Endothelial cell of umbilical vein (primary cell): ENCODE data around the gene CH25H. TPM values are rescaled to one million over a fixed set of nuclear protein-coding genes. Genes with fewer than 3 reads are reported as not detected.

Experiments used
- BruUV-seq: library from RNA; stranded (reverse); fragments of 400-500 nt; replicated peaks from 2 replicates; lab custom pipeline; 2021; lab: Mats Ljungman, UMichigan
- CTCF ChIA-PET: fragments of 300-600, 350-600 bp; sonication (Branson Sonifier 250); formaldehyde crosslinking; loops from one replicate; lab custom pipeline; 2021; ENCODE audit warnings: antibody characterized with exemption, inconsistent platforms; lab: Charles Lee
- POLR2A ChIA-PET: fragments of 300-600, 350-600 bp; sonication (Branson Sonifier 250); formaldehyde crosslinking; loops from one replicate; lab custom pipeline; 2021; ENCODE audit warnings: antibody characterized with exemption, inconsistent platforms; lab: Charles Lee
- DNase-seq: peaks from one replicate; pipeline ENCODE4 v3.0.0-alpha.2; 2011; ENCODE audit warnings: low read depth, low spot score
- FAIRE-seq: peaks from 2 replicates; lab custom pipeline; 2011; peaks lifted over from hg19 to GRCh38; lab: Jason Lieb, UNC
- H2AFZ ChIP-seq: 2 replicates; pipeline ENCODE4 v1.6.0; 2012; ENCODE audit warnings: low read depth, low read length, control low read depth, inconsistent platforms
- H3K27ac ChIP-seq: 2 replicates; pipeline ENCODE4 v1.5.1; 2011; ENCODE audit warnings: low read depth, mild to moderate bottlenecking, control low read depth, low read length, moderate library complexity; ENCODE audit not compliant: insufficient read depth
- H3K27me3 ChIP-seq, 2 experiments: 2 replicates each; pipeline versions ENCODE4 v1.6.0 to v1.6.1; 2011; ENCODE audit warnings: low read length in 2 of 2, mixed read lengths in 1 of 2; ENCODE audit not compliant: control insufficient read depth in 2 of 2, insufficient read depth in 2 of 2
- H3K36me3 ChIP-seq, 2 experiments: 2 replicates in 1 of 2; 3 replicates in 1 of 2; pipeline ENCODE4 v1.5.1; 2011; ENCODE audit warnings: low read length in 2 of 2, mild to moderate bottlenecking in 1 of 2, moderate library complexity in 1 of 2; ENCODE audit not compliant: control insufficient read depth in 2 of 2, insufficient read depth in 2 of 2; ENCODE audit errors: extremely low read depth in 1 of 2
- H3K4me1 ChIP-seq: 3 replicates; pipeline ENCODE4 v1.5.1; 2011; ENCODE audit warnings: mild to moderate bottlenecking, low read length; ENCODE audit not compliant: control insufficient read depth, insufficient read depth; ENCODE audit errors: extremely low read depth
- H3K4me2 ChIP-seq: 2 replicates; pipeline ENCODE4 v1.6.1; 2011; ENCODE audit warnings: low read length, control low read depth, mixed read lengths; ENCODE audit not compliant: insufficient read depth
- H3K4me3 ChIP-seq, 3 experiments: fragments of 200-600 bp in 1 of 3; sonication (generic), shearing (Covaris generic) in 1 of 3; replicated peaks in 1 of 3; 2 replicates each; pipeline ENCODE4 v1.5.1; 2011 to 2016; ENCODE audit warnings: control low read depth in 3 of 3, low read length in 3 of 3, mild to moderate bottlenecking in 2 of 3, inconsistent platforms in 1 of 3, low read depth in 1 of 3, moderate library complexity in 1 of 3; ENCODE audit not compliant: insufficient read depth in 1 of 3
- H3K79me2 ChIP-seq: 2 replicates; pipeline ENCODE4 v1.6.0; 2012; ENCODE audit warnings: low read length, inconsistent platforms; ENCODE audit not compliant: control insufficient read depth, insufficient read depth
- H3K9ac ChIP-seq: replicated peaks from 2 replicates; pipeline ENCODE3; 2011; ENCODE audit warnings: low read length, control low read depth; ENCODE audit not compliant: insufficient read depth; ENCODE audit errors: extremely low read depth
- H3K9me1 ChIP-seq: replicated peaks from 3 replicates; pipeline ENCODE4 v1.6.0; 2011; ENCODE audit warnings: mild to moderate bottlenecking, low read length; ENCODE audit not compliant: control insufficient read depth, insufficient read depth; ENCODE audit errors: extremely low read depth
- H3K9me3 ChIP-seq: replicated peaks from 2 replicates; pipeline ENCODE4 v1.5.1; 2012; ENCODE audit warnings: low read length, inconsistent platforms; ENCODE audit not compliant: control insufficient read depth, insufficient read depth
- H4K20me1 ChIP-seq: replicated peaks from 2 replicates; pipeline ENCODE3; 2011; ENCODE audit warnings: mild to moderate bottlenecking, low read length; ENCODE audit not compliant: control insufficient read depth, insufficient read depth; ENCODE audit errors: extremely low read depth
- EZH2 ChIP-seq: IDR thresholded peaks from 2 replicates; pipeline ENCODE4 v1.6.1; 2012; ENCODE audit warnings: borderline replicate concordance, low read depth, mild to moderate bottlenecking, moderate library complexity, low read length, inconsistent platforms; ENCODE audit not compliant: severe bottlenecking
- FOS ChIP-seq: IDR thresholded peaks from 2 replicates; pipeline ENCODE4 v1.6.1; 2011; ENCODE audit warnings: mild to moderate bottlenecking, low read length, moderate library complexity, borderline replicate concordance; ENCODE audit not compliant: insufficient read depth
- GATA2 ChIP-seq: IDR thresholded peaks from 2 replicates; pipeline ENCODE4 v1.7.0; 2011; ENCODE audit warnings: low read depth, mild to moderate bottlenecking, moderate library complexity, mixed read lengths, low read length; ENCODE audit not compliant: insufficient read length, insufficient read depth
- JUN ChIP-seq: IDR thresholded peaks from 2 replicates; pipeline ENCODE4 v1.6.1; 2011; ENCODE audit warnings: borderline replicate concordance, low read depth; ENCODE audit not compliant: insufficient read length, insufficient read depth
- MYC ChIP-seq: IDR thresholded peaks from one replicate; pipeline ENCODE4 v1.6.1; 2011; ENCODE audit warnings: mild to moderate bottlenecking, low read depth, low read length
- POLR2A ChIP-seq: IDR thresholded peaks from 2 replicates; pipeline ENCODE4 v1.6.1; 2012; ENCODE audit warnings: low read depth, mild to moderate bottlenecking, control low read depth, low read length
- POLR2AphosphoS5 ChIP-seq: IDR thresholded peaks from 2 replicates; pipeline ENCODE4 v1.6.1; 2012; ENCODE audit warnings: low read depth, mild to moderate bottlenecking, control low read depth, low read length, moderate library complexity; ENCODE audit not compliant: insufficient read depth
- dilution Hi-C: fragments of 300-500 bp; cut with MboI; formaldehyde crosslinking; loops from one replicate; pipeline ENCODE4 v1.15.0; 2019; ENCODE audit warnings: low sequenced_read_pairs; ENCODE audit not compliant: extremely low pct_ligation_motif_present
- intact Hi-C: fragments of 100-400 bp; cut with micrococcal nuclease; formaldehyde crosslinking; loops from one replicate; pipeline ENCODE4 v1.10.0; 2022
- polyA plus RNA-seq, 4 experiments: library from polyadenylated mRNA; depleted of rRNA in 3 of 4; stranded (reverse) in 3 of 4; unstranded in 1 of 4; fragments of >200 nt; gene quantifications; 2 replicates each; pipeline versions ENCODE4 v1.2.1 to v1.2.3, GENCODE V29; 2011 to 2012; ENCODE audit warnings: missing spikeins in 1 of 4
- total RNA-seq: library from RNA; stranded (reverse); gene quantifications from 2 replicates; pipeline ENCODE4 v1.2.3, GENCODE V29; 2021
- TF ChIP-seq, protein P1 (sequence below): IDR thresholded peaks from 2 replicates; pipeline ENCODE4 v1.6.1; 2011; ENCODE audit not compliant: insufficient read depth, insufficient read length

The CH25H gene
- total and polyA plus RNA-seq, 2 donors (not counting 3 experiments of a cell fraction or from before 2014, with no cell fraction given) = 0.30 TPM; not detected in 1

DNA sequence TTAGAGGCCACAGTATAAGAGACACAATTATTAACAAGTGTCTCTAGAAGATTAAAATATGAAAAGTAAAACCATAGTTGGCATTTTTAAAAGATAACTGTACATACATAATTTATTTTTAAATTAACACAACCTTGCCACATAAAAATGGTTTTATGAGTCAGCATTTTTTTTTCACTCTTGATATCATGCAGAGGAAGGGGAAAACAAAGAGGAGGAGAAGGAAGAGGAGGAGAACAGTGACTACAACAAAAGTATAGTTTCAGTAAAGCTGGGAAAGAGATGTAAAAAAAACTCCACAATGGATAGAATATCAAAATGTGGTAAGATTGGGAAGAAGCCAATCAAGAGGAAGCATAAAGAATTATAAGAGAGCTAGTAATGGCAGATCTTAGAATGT is 34.0 kb downstream of the CH25H start:
- Histone ChIP-seq H3K4me2 (no peak overlapping the region), H2AFZ (peak overlapping the region; percentile 66)
- no peak for FAIRE-seq

DNA sequence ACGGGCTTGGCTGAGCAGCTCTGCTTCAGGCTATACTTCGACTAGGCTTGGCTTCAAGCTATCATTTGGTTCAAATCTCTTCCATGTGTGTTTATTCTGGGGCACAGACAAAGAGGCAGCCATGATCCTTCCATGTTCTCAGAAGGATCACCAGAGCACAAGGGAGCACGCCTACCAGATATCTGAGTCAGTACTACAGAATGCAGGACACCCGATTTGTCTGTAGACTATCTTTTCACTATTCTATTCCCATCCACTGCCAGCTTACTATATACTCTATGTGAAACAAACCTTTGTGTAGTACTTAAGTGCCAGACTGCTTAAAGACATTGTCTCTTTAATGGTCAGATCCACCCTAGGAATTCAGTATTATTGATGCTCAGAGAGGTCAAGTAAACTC is 35.1 kb downstream of the CH25H start:
- H3K27me3 ChIP-seq = no peaks in the 10 kb centered on the region
- intact Hi-C loops = no loop called here
- H3K36me3 ChIP-seq = no peaks in the 10 kb centered on the region
- FAIRE-seq (no peak), DNase-seq (no peak)
- H3K4me3 ChIP-seq = no peak overlapping the region
- H3K4me2 ChIP-seq = no peak overlapping the region
- H2AFZ ChIP-seq = no peak overlapping the region
- H3K9me3 ChIP-seq = no peaks in the 10 kb centered on the region
- H3K9ac ChIP-seq = no peak overlapping the region
- POLR2A ChIA-PET = no interaction called here
- no peaks in the 10 kb centered on the region for H3K9me1 ChIP-seq
- no peaks in the 10 kb centered on the region for H3K79me2 ChIP-seq
- no peaks in the 10 kb centered on the region for H4K20me1 ChIP-seq
- TF ChIP-seq GATA2 (no peak), POLR2A (no peak), EZH2 (no peak), JUN (no peak), POLR2AphosphoS5 (no peak), MYC (no peak), FOS (no peak)
- TF ChIP-seq, protein P1, sequence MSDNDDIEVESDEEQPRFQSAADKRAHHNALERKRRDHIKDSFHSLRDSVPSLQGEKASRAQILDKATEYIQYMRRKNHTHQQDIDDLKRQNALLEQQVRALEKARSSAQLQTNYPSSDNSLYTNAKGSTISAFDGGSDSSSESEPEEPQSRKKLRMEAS = no peak
- no peak overlapping the region for H3K27ac ChIP-seq
- H3K4me1 ChIP-seq = peaks cover 7% of the 10 kb centered on the region
- no TSS peak for BruUV-seq
- CTCF ChIA-PET = no interaction called here
- dilution Hi-C loops = no loop called here

More for the DNA sequence above, 34.0 kb downstream of the CH25H start:
- BruUV-seq = no TSS peak
- H3K27ac ChIP-seq = no peak overlapping the region
- POLR2A ChIA-PET = no interaction called here
- H3K4me1 ChIP-seq = peaks cover 7% of the 10 kb centered on the region
- intact Hi-C loops (no loop called here), dilution Hi-C loops (no loop called here)
- no peaks in the 10 kb centered on the region for H4K20me1 ChIP-seq
- no peaks in the 10 kb centered on the region for H3K9me3 ChIP-seq
- TF ChIP-seq FOS (no peak), POLR2A (no peak), POLR2AphosphoS5 (no peak)
- H3K4me3 ChIP-seq = no peak overlapping the region
- DNase-seq = peak; percentile 21
- no peaks in the 10 kb centered on the region for H3K9me1 ChIP-seq
- H3K36me3 ChIP-seq = no peaks in the 10 kb centered on the region
- no peaks in the 10 kb centered on the region for H3K79me2 ChIP-seq
- H3K9ac ChIP-seq = no peak overlapping the region
- no peaks in the 10 kb centered on the region for H3K27me3 ChIP-seq
- CTCF ChIA-PET = interaction anchor here (1.8 kb wide), 1 partner anchor 590 kb away, joined by 4 read pairs; the partner anchor contains the start of gene RNLS
